ENCODE results near the gene ZBED5. TPM values are rescaled to one million over a fixed set of nuclear protein-coding genes. Genes with fewer than 3 reads are reported as not detected.

The ZBED5 gene
- total and polyA plus RNA-seq, 4 donors = 5.4 to 10.7 (median 10.1) TPM

GRCh38 chr11:10894666-10895065 is 36.8 kb upstream of the ZBED5 start:
- no peak overlapping the region for H3K4me3 ChIP-seq (ENCODE audit: low read depth in 1 of 3, low read length in 3 of 3)
- DNase-seq (ENCODE audit: low spot score) = no peak
- H3K27ac ChIP-seq (ENCODE audit: low read depth in 1 of 2, low read length in 2 of 2) = no peak overlapping the region
- TF ChIP-seq RXRA (IDR thresholded peaks at IDR 0.05) (no peak), NR2F2 (IDR thresholded peaks at IDR 0.05) (no peak), FOXA2 (IDR thresholded peaks at IDR 0.05) (no peak), ATF3 (IDR thresholded peaks at IDR 0.05) (no peak), JUND (IDR thresholded peaks at IDR 0.05) (no peak), EGR1 (IDR thresholded peaks at IDR 0.05; ENCODE audit: low read depth in 2 of 2) (no peak), TAF1 (conservative IDR thresholded peaks at IDR 0.05) (no peak), YY1 (IDR thresholded peaks at IDR 0.05) (no peak)
- no peaks in the 10 kb centered on the region for H3K36me3 ChIP-seq (ENCODE audit: control insufficient read depth in 4 of 4, insufficient read depth in 3 of 4, low read depth in 1 of 4, low read length in 3 of 4)
- no peaks in the 10 kb centered on the region for H3K27me3 ChIP-seq (ENCODE audit: control insufficient read depth in 4 of 4, insufficient read depth in 4 of 4, low read length in 3 of 4)
- no peaks in the 10 kb centered on the region for H3K9me3 ChIP-seq (ENCODE audit: control insufficient read depth in 4 of 4, low read length in 3 of 4)
- no peak overlapping the region for H3K9ac ChIP-seq (ENCODE audit: low read depth in 1 of 2, low read length in 2 of 2)
- no peaks in the 10 kb centered on the region for H3K4me1 ChIP-seq (ENCODE audit: control insufficient read depth in 4 of 4, insufficient read depth in 4 of 4, low read length in 3 of 4)
- 86% methylated on average over 1 of the region's 1 CpG for WGBS

- no peak for DNase-seq (ENCODE audit: low spot score)
- Histone ChIP-seq H3K27me3 (ENCODE audit: control insufficient read depth in 4 of 4, insufficient read depth in 4 of 4, low read length in 3 of 4) (no peaks in the 10 kb centered on the region), H3K27ac (ENCODE audit: low read depth in 1 of 2, low read length in 2 of 2) (no peak overlapping the region), H3K9me3 (ENCODE audit: control insufficient read depth in 4 of 4, low read length in 3 of 4) (no peaks in the 10 kb centered on the region), H3K9ac (ENCODE audit: low read depth in 1 of 2, low read length in 2 of 2) (no peak overlapping the region), H3K4me3 (ENCODE audit: low read depth in 1 of 3, low read length in 3 of 3) (no peak overlapping the region), H3K4me1 (ENCODE audit: control insufficient read depth in 4 of 4, insufficient read depth in 4 of 4, low read length in 3 of 4) (no peaks in the 10 kb centered on the region), H3K36me3 (ENCODE audit: control insufficient read depth in 4 of 4, insufficient read depth in 3 of 4, low read depth in 1 of 4, low read length in 3 of 4) (no peaks in the 10 kb centered on the region)
- TF ChIP-seq GABPA (IDR thresholded peaks at IDR 0.05 in 1 of 2, conservative IDR thresholded peaks at IDR 0.05 in 1 of 2) = no peak
- no peak for TF ChIP-seq TAF1 (conservative IDR thresholded peaks at IDR 0.05)
- no peak for TF ChIP-seq YY1 (IDR thresholded peaks at IDR 0.05)
- peak; percentile 84 to 89 for TF ChIP-seq JUND (IDR thresholded peaks at IDR 0.05)
- TF ChIP-seq RAD21 (IDR thresholded peaks at IDR 0.05) = no peak
- peak; percentile 16 for TF ChIP-seq CTCF (IDR thresholded peaks at IDR 0.05; ENCODE audit: low read depth, low read length, missing input control)
- TF ChIP-seq HNF4A (conservative IDR thresholded peaks at IDR 0.05) = peak in 1 of 2 donors; percentile 4
- TF ChIP-seq ATF3 (IDR thresholded peaks at IDR 0.05) = peak; percentile 37
- TF ChIP-seq HNF4G (IDR thresholded peaks at IDR 0.05) = no peak
Measured at GRCh38 chr11:10893714-10894151, 35.9 kb upstream of the ZBED5 start.

- Histone ChIP-seq H3K4me1 (ENCODE audit: control insufficient read depth in 4 of 4, insufficient read depth in 4 of 4, low read length in 3 of 4) (no peaks in the 10 kb centered on the region), H3K9me3 (ENCODE audit: control insufficient read depth in 4 of 4, low read length in 3 of 4) (no peaks in the 10 kb centered on the region), H3K9ac (ENCODE audit: low read depth in 1 of 2, low read length in 2 of 2) (no peak overlapping the region), H3K4me3 (ENCODE audit: low read depth in 1 of 3, low read length in 3 of 3) (no peak overlapping the region), H3K36me3 (ENCODE audit: control insufficient read depth in 4 of 4, insufficient read depth in 3 of 4, low read depth in 1 of 4, low read length in 3 of 4) (no peaks in the 10 kb centered on the region), H3K27me3 (ENCODE audit: control insufficient read depth in 4 of 4, insufficient read depth in 4 of 4, low read length in 3 of 4) (no peaks in the 10 kb centered on the region), H3K27ac (ENCODE audit: low read depth in 1 of 2, low read length in 2 of 2) (no peak overlapping the region)
- WGBS = 87% methylated on average over 2 of the region's 2 CpGs
- DNase-seq (ENCODE audit: low spot score) = no peak
- TF ChIP-seq ZBTB33 (IDR thresholded peaks at IDR 0.05) = no peak
- TF ChIP-seq JUND (IDR thresholded peaks at IDR 0.05) = no peak
- TF ChIP-seq HNF4G (IDR thresholded peaks at IDR 0.05) = no peak
Measured at GRCh38 chr11:10892250-10892649, 34.4 kb upstream of the ZBED5 start.
